ENCODE data around the gene PSTPIP1. TPM values are rescaled to one million over a fixed set of nuclear protein-coding genes. Genes with fewer than 3 reads are reported as not detected.

PSTPIP1 gene
- total and polyA plus RNA-seq, 2 of the 8 experiments (the other 6 are each of a cell fraction or from before 2014, with no cell fraction given) = 1.6 to 1.8 TPM

GRCh38 chr15:77039848-77040247 lies 44.9 kb downstream of the PSTPIP1 start:
- Histone ChIP-seq H4K20me1 (replicated peaks in 1 of 2; ENCODE audit: control insufficient read depth in 1 of 2, insufficient read depth in 2 of 2, low read length in 2 of 2) (no peaks in the 10 kb centered on the region), H3K18ac (ENCODE audit: extremely low read depth, low read length) (no peak overlapping the region), H3K4me3 (ENCODE audit: extremely low read depth in 1 of 4, insufficient read depth in 2 of 4, low read depth in 3 of 4, low read length in 4 of 4) (no peak overlapping the region), H2AK5ac (ENCODE audit: low read depth, low read length) (no peak overlapping the region), H3K27ac (ENCODE audit: low read depth, low read length) (no peak overlapping the region), H3K36me3 (ENCODE audit: control insufficient read depth in 2 of 4, insufficient read depth in 4 of 4, low read length in 3 of 4) (peaks cover 0 to 12% (median 8%) of the 10 kb centered on the region in 4 experiments; a peak in 7 of 8 replicates), H2BK20ac (ENCODE audit: low read length) (no peak overlapping the region), H2AFZ (ENCODE audit: low read length) (no peak overlapping the region), H3K27me3 (replicated peaks in 1 of 4; ENCODE audit: control insufficient read depth in 3 of 4, extremely low read depth in 1 of 4, insufficient read depth in 3 of 4, low read length in 3 of 4) (no peaks in the 10 kb centered on the region), H3K4ac (replicated peaks; ENCODE audit: insufficient read length, low read depth, low read length) (no peak overlapping the region), H4K91ac (replicated peaks; ENCODE audit: insufficient read length, low read length) (no peak overlapping the region), H3K79me1 (ENCODE audit: low read depth, low read length) (no peaks in the 10 kb centered on the region), H3K79me2 (ENCODE audit: control insufficient read depth in 1 of 2, insufficient read depth in 2 of 2, low read length in 2 of 2) (no peaks in the 10 kb centered on the region), H3K4me2 (ENCODE audit: insufficient read depth in 1 of 2, low read depth in 2 of 2, low read length in 2 of 2) (no peak overlapping the region), H3K9me3 (ENCODE audit: insufficient read depth in 2 of 2, low read depth in 1 of 2, low read length in 1 of 2) (peaks cover 0 to 12% of the 10 kb centered on the region in 2 experiments; a peak in 1 of 4 replicates), H3K4me1 (replicated peaks in 1 of 4; ENCODE audit: control insufficient read depth in 3 of 4, insufficient read depth in 4 of 4, low read length in 3 of 4) (0 out of 7 replicates have a peak, but pooled peaks cover 0 to 2% (median under 1%) of the 10 kb centered on the region in 4 experiments), H2BK120ac (replicated peaks; ENCODE audit: low read depth, low read length) (no peak overlapping the region), H3K23ac (ENCODE audit: insufficient read length) (no peak overlapping the region), H4K5ac (ENCODE audit: insufficient read length, low read depth, low read length) (no peak overlapping the region), H2BK12ac (ENCODE audit: low read depth, low read length) (no peak overlapping the region), H2BK15ac (ENCODE audit: low read length) (no peak overlapping the region), H3K56ac (replicated peaks; ENCODE audit: insufficient read length, low read depth, low read length) (no peak overlapping the region), H3K14ac (ENCODE audit: insufficient read length) (no peak overlapping the region), H3K9ac (replicated peaks in 1 of 4; ENCODE audit: extremely low read depth in 1 of 4, low read depth in 3 of 4, low read length in 3 of 4) (no peak overlapping the region), H3K23me2 (ENCODE audit: low read depth, low read length) (no peaks in the 10 kb centered on the region), H4K8ac (ENCODE audit: extremely low read depth, insufficient read depth, low read length) (no peak overlapping the region), H2BK5ac (ENCODE audit: low read depth, low read length) (no peak overlapping the region)
- no CpG with 5 or more reads among the region's 8 CpGs for WGBS, 2 experiments (ENCODE audit: extremely low coverage in 1 of 2, insufficient coverage in 1 of 2, insufficient read length in 1 of 2, insufficient replicate concordance in 2 of 2, low coverage in 1 of 2, low lambda C conversion rate in 2 of 2, missing lambda C conversion rate in 1 of 2)
- ChIA-PET CTCF (ENCODE audit: partially characterized antibody) (no interaction called here), POLR2A (ENCODE audit: partially characterized antibody) (no interaction called here)
- no peak for DNase-seq (ENCODE audit: low read depth in 1 of 2, low spot score in 2 of 2)
- FAIRE-seq = no peak
- no peak for TF ChIP-seq HDAC2 (IDR thresholded peaks at IDR 0.05; ENCODE audit: borderline replicate concordance in 1 of 2, low read depth in 2 of 2, low read length in 2 of 2)
- no peak for TF ChIP-seq RNF2 (IDR thresholded peaks at IDR 0.05; ENCODE audit: borderline replicate concordance, low read depth, low read length, missing control alignments, poor library complexity, severe bottlenecking)
- TF ChIP-seq MAX (IDR thresholded peaks at IDR 0.05) = no peak
- TF ChIP-seq ATF2 (IDR thresholded peaks at IDR 0.05; ENCODE audit: low read length) = no peak
